GM23248 (cell line): Measurements from ENCODE around the gene ETV5.

Source experiments
- EZH2 ChIP-seq: fragments of 200-600 bp; sonication (generic); IDR thresholded peaks from 2 replicates; pipeline ENCODE4 v1.6.1; 2018; ENCODE audit warnings: antibody characterized with exemption, mild to moderate bottlenecking; ENCODE audit not compliant: insufficient read depth, poor library complexity, severe bottlenecking
- EZH2phosphoT487 ChIP-seq: fragments of 200-600 bp; sonication (generic); IDR thresholded peaks from 2 replicates; pipeline ENCODE4 v1.6.1; 2018; ENCODE audit warnings: antibody characterized with exemption, moderate library complexity, mild to moderate bottlenecking, low read depth; ENCODE audit not compliant: insufficient read depth

DNA sequence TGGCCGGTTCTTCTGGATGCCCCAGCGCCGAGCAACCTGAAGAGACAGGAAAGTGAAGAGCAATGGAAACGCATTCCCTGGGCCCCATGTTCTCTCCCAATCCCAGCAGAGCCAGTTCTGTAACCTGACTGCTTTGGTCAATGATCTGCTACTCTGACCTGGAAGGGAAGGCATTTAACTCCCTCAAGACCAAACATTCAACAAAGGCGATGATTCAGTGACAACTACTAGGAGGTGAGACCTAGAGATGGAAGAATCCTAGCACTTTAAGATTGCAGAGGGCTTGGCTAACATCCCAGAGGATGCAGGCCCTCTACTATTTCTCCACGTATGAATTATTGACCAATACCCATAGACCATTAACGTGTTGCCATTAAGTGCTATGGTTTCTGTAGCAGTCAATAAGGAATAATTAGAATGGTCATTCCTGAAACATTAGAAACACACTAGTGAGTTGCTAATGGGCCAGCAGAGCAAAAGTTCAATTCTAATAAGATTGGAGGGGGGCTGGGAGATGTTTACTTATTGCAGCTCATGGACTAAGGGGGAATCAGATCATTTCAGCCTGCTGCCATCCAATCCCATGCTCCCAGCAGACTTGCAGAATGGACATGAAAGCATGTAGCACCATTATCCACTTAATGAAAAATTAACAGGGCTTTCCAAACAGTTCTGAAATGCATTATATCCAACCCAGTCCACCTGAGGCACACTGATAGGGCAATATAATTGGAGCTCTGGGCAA is 56.6 kb downstream of the ETV5 start:
- no peak for TF ChIP-seq EZH2phosphoT487
- no peak for TF ChIP-seq EZH2
